Hematopoietic multipotent progenitor cell treated with erythropoietin and hydrocortisone succinate and interleukin-3 and kit ligand, for 4 days (in vitro differentiated cells): ENCODE data around the gene TEAD3.
"Not testable (repeated sequence)": the region's sequence is repeated elsewhere in the genome, so short reads cannot be mapped to it uniquely, and the experiment has no call there.

ENCODE experiments used
- DNase-seq: peaks from one replicate; pipeline ENCODE4 v3.0.0-alpha.2; 2015

The TEAD3 gene

DNA sequence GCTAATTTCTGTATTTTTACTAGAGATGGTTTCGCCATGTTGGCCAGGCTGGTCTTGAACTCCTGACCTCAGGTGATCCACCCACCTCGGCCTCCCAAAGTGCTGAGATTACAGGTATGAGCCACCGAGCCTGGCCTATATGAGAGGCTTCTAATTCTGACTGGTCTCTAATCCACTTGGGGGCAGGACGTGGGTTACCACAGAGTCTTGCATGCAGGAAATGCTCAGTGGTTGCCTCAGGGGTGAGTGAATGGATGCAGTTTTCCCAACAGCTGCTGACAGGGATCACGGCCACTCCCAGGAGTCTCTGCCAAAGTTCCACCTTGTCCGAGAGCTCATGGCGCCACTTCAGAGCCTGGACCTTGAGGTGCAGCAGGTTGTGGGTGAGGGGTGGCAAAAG is 51.2 kb downstream of the TEAD3 start:
- DNase-seq: peak; percentile 19

DNA sequence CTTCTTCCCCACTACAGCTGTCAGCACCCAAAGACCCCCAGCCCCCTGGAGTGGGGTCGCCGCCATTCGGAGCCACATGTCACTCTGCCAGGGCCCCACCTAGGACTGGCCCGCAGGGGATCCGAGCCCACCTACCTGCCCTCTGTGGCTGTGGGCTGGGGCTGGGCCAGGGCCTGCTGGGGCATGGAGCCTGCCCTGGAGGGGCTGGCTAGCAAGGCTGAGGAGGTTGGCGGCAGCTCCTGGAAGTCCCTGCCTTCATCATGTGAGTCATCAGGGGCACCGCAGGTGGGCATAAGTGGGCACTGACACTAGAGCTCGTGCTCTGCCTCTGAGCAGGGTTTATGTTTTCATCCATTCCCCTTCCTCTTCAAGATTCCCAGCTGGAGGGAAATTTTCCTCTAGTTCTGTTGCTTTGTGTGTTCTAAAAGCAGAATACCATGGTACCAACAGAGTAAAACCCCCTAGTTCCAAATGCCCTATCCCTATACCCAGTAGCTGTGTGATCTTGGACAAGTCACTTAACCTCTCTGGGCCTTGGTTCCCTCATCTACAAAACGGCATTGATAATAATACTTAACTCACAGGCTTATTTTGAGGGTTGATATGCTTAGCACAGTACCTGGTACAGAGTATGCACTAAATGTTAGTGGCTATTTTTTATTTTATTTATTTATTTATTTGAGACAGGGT is 53.4 kb downstream of the TEAD3 start:
- DNase-seq: no peak

DNA sequence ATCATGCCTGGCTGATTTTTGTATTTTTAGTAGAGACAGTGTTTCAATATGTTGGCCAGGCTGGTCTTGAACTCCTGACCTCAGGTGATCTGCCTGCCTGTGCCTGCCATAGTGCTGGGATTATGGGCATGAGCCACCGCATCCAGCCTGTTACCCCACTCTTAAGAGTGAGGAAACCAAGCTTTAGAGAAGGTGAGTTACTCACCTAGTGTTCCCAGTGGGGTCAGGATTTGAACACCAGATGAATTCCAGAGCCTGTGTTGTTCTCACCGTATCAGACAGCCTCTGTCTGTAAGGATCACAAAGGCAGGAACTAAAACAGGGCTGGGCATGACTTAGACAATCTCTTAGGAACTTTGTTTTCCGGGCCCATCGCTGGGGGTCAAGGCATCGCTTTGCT is 54.2 kb downstream of the TEAD3 start:
- DNase-seq: no peak

DNA sequence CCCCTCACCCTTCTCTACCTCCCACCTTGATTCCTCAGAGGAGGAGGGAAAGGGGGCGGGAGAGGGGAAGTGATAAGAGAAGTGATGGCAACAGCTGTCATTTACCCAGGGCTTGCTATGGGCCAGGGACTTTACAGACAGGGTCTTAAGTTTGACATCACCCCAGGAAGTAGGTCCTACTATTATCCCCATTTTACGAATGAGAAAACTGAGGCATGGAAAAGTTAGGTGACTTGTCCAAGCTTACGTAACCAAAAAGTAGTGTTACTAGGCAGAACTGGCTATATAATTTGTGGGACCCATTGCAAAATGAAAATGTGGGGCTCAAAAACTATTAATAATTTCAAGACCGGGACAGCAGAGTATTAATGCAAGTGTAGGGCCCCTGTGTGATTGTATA is 55.2 kb downstream of the TEAD3 start:
- no peak for DNase-seq

- DNase-seq: no peak
These were observed 55.7 kb downstream of the TEAD3 start for GRCh38 chr6:35441205-35441604.

DNA sequence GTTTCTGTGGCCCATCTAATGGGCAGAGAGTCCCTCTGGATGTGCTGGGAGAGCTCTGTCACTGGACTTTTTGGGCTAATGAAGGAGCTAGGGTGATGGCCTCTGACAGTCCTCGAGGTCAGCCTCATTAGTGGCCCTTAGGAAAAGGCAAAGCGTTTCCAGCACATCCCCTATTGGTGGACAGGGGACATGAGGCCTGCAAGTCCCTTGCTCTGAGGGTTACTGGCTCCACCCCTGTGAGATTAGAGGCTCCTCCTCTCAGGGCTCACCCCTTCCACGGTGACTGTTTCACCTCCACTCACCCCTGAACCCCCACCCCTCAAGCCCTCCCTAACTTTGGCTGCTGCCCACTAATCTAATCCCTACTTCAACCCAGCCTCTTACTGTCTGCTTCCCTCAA is 57.6 kb downstream of the TEAD3 start:
- DNase-seq: peak; percentile 13

DNA sequence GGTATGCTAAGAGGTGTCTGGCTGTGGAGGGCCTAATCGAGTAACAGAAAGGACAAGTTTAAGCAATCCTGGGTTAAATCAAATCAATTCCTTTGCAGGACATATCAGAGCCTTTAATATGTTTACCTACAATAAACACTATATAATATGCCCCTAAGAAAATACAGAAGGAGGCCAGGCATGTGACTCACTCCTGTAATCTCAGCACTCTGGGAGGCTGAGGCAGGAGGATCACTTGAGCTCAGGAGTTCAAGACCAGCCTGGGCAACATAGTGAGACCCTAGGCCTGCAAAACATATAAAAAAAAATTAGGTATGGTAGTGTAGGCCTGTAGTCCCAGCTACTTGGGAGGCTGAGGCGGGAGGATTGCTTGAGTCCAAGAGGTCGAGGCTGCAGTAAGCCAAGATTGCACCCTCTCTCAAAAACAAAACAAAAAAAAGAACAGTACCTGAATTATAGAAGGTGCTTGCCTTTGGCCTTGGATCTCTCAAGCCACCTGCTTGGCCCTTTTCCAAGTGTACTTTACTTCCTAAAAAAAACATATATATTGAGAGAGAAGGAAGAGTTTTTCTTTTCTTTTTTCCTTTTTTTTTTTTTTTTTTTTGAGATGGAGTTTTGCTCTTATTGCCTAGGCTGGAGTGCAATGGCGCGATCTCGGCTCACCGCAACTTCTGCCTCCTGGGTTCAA is 58.4 kb downstream of the TEAD3 start:
- not testable (repeated sequence) for DNase-seq

DNA sequence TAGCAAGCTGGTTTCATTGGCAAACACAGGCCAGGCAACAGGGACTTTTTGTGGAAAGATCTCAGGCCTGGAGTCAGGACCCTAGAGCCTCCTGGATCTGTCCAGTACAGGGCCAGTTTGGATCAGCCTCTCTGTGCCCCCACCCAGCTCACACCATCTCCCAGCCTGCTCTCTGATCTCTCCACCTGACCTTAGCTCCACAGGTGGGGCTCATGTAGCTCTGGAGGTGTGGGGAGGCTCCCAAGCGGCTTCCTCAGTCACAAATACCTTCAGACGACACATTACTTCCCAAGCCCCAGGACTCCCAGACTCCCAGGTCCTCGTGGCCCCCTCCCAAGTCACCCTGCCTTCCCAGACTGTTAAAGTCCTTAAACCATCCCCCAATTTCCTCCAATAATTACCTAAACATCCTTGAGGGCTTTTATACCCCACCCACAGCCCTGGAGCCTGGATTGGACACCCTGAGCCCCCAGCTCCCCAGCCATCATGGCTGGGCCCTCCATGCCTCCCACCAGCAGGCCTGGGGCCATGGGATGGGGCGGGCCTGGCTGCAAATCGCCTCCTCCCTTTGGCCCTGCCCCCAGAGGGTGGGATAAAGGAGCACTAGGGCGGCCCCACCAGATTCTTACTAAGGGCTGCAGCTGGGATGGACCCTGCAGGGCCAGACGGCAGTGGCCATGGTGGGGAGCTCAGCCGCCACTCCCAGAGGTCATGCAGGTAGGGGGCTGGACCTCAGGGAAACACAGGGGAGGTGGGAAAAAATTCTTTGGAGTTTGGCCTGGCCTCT is 60.6 kb downstream of the TEAD3 start:
- no peak for DNase-seq

- DNase-seq: no peak
These were observed 61.6 kb downstream of the TEAD3 start for GRCh38 chr6:35435074-35435837.

DNA sequence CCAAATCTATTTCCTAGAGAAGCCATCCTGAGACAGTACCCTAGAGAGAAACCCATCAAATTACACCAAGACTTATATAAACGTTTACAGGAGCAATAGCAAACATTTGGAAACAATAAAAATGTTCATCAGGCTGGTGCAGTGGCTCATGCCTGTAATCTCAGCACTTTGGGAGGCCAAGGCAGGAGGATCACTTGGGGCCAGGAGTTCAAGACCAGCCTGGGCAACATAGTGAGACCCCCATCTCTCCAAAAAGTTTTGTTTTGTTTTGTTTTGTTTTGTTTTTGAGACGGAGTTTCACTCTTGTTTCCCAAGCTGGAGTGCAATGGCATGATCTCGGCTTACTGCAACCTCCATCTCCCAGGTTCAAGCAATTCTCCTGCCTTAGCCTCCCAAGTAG is 64.2 kb downstream of the TEAD3 start:
- DNase-seq: not testable (repeated sequence)

- no peak for DNase-seq
These were observed 64.6 kb downstream of the TEAD3 start for GRCh38 chr6:35432291-35432690.

DNA sequence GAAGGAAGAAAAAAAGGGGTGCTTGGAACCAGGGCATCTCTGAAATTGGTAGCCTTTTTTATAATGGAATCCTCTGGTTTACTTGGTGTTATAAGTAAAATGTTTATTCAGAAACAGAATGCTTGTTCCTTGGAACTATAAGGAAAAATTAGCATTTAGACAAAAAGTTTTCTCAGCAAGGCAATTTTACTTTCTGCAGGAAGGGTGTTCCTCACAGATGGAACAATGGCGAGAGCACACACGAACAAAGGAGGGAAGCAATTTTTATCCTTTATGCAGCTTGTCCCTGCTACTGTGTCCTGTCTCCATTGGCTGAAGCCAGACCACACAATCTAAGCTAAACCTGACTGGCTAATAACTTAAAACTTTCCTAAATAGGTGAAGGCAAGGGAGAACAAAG is 67.4 kb downstream of the TEAD3 start:
- DNase-seq: no peak

- DNase-seq: no peak
These were observed 68.3 kb downstream of the TEAD3 start for GRCh38 chr6:35428421-35429149.

GRCh38 chr6:35427851-35428321 is 69.0 kb downstream of the TEAD3 start:
- no peak for DNase-seq

GRCh38 chr6:35427435-35427834 is 69.4 kb downstream of the TEAD3 start:
- DNase-seq: no peak

DNA sequence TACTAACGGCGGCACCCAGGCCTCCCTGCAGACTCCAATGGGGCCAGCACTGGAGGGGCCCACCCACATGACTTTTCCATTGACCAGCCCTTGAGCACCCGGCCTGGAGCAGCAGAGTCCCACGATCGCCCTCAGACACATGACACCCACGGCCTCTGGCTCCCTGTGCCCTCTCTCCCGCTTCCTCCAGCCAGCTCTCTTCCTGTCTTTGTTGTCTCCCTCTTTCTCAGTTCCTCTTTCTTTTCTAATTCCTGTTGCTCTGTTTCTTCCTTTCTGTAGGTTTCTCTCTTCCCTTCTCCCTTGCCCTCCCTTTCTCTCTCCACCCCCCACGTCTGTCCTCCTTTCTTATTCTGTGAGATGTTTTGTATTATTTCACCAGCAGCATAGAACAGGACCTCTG is 70.8 kb downstream of the TEAD3 start:
- no peak for DNase-seq

DNA sequence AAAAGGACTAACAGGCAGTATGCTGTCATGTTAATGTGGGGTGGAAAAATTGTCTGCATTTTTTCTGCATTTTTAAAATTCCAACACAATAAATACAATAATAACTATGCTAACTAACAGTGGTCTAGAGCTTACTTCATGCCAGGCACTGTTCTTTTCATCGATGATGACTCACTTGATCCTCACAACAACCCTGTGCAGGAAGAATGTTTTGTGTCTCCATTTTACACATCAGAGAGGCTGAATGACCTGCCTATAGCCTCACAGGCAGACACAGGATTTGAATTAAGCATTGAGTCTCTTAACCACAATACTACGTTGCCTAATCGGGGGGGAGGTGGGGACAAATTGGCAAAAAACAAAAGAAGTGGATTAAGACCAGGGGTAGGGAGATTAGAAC is 71.6 kb downstream of the TEAD3 start:
- no peak for DNase-seq
